Fibroblast of skin of left biceps (primary cell): ENCODE results near the gene SOWAHA.
"Not testable (repeated sequence)": the region's sequence is repeated elsewhere in the genome, so short reads cannot be mapped to it uniquely, and the experiment has no call there.

Source experiments
- DNase-seq, 2 experiments: peaks; one replicate each; pipeline ENCODE4 v3.0.0-alpha.2; 2013; ENCODE audit warnings: low read depth in 2 of 2

Gene SOWAHA

GRCh38 chr5:132777209-132778069 is 35.7 kb upstream of the SOWAHA start, which contains the start of gene SEPTIN8:
Gene SEPTIN8 (minus strand): TSS chr5:132777239. CDS start chr5:132777137, 102 bp downstream.
- no peak for DNase-seq

DNA sequence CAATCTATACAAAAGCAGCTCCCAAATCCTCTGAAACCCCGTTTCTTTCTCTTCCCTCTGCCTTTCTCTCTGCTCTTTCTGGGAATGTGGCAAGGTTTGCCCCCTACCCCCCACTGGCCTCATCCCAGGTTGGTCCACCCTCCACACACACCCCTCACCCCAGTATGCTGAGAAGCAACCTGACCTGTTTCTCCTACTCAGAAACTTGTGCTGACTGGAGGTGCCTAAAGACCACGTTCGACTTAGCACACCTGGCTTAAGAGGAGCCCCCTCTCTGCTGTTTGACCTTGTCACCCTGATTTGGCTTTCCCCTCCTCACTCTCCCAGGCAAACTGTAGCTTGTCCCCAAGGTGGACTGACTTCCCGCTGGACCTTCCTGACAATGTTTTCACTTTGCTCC is 35.0 kb upstream of the SOWAHA start:
- DNase-seq: no peak

DNA sequence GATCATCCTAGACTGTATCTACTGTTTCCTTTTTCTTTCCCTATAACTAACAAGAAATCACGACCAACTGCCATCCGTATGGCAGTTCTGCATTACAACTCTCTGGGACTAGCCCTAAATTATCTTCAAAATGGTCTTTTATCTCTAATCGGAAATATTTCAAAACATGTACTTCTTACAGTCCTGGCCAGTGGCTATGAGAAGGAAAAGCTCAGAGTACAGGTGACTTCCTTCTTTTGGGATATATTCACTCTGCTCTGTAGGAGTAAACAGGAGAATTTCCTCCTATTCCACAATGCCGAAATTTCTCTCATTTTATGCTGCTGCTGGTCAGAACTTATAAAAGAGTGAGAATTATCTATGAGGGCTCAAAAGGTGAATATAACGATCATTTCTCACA is 34.2 kb upstream of the SOWAHA start:
- DNase-seq: no peak

DNA sequence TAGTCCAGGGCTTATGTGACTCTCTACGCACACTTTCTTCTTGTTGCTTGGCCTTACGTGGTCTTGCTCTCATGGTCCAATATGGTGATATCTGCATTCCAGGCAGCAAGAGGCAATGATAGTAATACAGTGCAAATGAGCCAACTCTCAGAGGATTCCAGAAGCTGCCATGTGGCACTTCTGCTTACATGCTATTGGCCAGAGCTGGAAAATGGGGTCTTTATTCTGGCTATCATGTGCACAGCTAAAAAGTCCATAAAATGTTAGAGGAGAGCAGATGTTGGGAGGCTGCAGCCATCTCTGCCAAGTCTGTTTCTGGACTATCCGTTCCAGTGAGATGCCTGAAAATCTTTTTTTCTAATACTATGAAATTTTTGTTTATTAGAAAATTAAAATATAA is 33.1 kb upstream of the SOWAHA start:
- DNase-seq: no peak

DNA sequence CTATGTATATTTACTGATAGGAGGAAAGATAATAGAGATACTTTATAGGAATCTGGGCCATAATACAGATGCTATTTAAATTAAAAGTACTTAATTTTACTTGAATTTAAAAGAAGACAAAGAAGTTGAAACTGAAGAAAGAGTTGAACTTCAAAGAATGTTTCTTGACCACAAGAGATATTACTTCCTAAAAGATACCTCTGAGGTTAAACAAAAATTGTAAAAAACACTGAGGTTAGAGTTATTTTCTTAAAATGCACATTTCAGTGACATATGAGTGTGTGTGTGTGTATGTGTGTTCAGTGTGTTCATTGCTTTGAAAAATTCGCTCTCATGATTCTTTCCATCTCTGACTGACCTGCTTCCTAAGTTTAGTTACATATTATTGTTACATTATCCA is 32.5 kb upstream of the SOWAHA start:
- DNase-seq: no peak

DNA sequence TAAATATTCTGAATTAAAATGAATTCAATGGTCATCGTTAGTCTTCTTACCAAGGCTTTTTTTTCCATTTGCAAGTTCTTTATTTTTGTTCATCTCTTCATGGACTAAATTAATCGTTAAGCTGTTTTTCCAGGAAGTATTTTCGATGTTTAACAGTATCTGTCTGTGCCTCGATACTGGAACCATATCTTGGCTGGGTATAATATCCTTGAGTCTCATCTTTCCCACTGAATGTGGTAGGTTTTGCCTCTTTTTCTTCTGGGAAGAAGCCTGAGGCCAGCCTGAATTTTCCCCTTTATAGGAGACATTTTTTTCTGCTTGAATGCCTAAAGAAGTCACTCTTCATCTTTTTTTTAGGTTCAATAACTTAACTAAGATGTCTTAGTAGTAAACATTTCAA is 32.1 kb upstream of the SOWAHA start:
- no peak for DNase-seq

GRCh38 chr5:132782101-132782500 is 31.0 kb upstream of the SOWAHA start:
- DNase-seq: no peak

DNA sequence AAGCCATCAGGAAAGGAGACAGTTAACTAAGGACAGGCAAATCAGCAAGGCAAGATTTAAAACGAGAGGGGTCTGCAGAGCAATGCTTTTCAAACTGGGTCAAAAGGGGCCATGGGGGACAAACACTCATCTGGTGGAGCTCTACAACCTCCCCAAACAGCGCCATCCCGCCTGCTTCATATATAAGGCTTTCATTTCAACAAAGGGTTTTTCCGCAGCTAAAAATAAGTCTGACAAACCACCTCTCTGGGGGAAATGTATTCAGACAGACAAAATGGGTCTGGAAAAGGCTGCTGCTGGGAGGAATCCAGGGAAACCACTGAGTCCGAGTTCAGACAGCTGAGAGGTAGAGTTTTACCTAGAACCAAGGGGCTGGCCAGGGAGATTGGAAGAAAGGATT is 27.7 kb upstream of the SOWAHA start:
- no peak for DNase-seq

- no peak for DNase-seq
Measured at GRCh38 chr5:132785864-132786263, 27.2 kb upstream of the SOWAHA start.

DNA sequence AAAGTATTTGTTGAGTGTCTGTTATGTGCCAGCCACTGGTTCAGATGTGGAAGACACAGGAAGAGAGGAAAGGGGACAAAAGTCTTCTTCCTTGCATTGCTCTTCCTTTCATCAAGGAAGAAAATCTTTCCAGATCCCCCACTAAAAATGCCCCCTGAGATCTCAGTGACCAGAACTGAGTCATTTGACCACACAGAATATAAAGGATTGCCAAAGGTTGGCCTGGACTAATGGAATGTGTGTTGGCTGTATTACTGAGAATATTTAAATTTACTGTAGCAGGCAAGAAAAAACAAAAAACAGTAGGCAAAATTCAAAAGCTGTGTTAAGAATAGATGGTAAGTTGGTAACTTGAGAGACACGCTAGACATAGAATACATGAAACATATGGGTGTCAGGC is 26.0 kb upstream of the SOWAHA start:
- no peak for DNase-seq

- DNase-seq: no peak
Measured at GRCh38 chr5:132788508-132788907, 24.6 kb upstream of the SOWAHA start.

- DNase-seq: no peak
Measured at GRCh38 chr5:132788990-132789886, 23.9 kb upstream of the SOWAHA start.

DNA sequence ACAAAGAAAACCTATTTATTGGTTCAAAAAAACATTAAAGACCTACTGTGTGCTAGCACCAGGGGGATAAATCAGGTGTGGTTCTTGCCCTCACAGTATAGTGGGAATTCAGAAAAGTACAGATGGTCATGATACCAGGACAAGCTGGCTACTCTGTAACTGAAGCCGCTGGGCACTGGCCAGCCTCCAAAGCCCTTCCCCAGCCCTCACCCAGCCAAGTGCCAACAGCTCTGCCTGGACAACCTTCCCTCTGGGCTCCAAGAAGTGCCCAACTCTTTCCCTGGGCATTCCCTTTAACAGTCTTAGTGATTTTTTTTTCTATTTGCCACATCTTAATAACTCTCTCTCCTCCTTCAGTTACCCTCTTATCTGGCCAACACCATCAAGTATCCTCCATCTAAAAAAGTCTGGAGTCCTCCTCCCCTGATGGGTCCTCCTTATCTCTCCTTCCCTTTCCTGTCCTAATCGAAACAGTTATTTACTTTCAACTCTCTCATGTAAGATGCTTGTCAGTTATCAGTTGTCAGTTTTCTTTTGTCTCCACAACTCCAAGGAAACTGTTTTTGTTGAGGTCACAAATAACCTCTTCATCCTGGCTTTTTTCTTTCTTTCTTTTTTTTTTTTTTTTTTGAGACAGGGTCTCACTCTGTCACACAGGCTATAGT is 22.8 kb upstream of the SOWAHA start:
- DNase-seq: no peak

- no peak for DNase-seq
Measured at GRCh38 chr5:132791026-132791425, 22.1 kb upstream of the SOWAHA start.

- DNase-seq: no peak
Measured at GRCh38 chr5:132797651-132798050, 15.5 kb upstream of the SOWAHA start.

DNA sequence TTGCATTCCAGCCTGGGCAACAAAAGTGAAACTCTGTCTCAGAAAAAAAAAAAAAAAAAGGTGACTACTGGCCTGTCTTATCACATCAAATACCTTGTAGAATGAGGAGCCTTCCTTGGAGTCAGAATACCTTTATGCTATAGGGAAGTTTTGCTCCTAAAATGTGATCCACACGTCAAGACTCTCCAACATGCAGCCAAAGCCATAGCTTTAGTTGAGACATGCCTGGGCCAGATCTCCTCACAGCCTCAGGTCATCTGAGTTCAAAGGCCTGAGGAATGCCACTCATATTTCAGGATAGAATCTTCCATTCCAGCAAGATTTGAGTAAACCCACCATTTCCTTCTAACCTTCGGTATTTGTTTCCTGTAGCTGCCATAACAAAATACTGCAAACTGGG is 13.7 kb upstream of the SOWAHA start:
- no peak for DNase-seq

GRCh38 chr5:132800545-132800944 is 12.6 kb upstream of the SOWAHA start:
- no peak for DNase-seq

- no peak for DNase-seq
Measured at GRCh38 chr5:132802044-132802684, 10.9 kb upstream of the SOWAHA start.

- not testable (repeated sequence) for DNase-seq
Measured at GRCh38 chr5:132802685-132803066, 10.4 kb upstream of the SOWAHA start.

- not testable (repeated sequence) for DNase-seq
Measured at GRCh38 chr5:132804219-132804618, 8.9 kb upstream of the SOWAHA start.

DNA sequence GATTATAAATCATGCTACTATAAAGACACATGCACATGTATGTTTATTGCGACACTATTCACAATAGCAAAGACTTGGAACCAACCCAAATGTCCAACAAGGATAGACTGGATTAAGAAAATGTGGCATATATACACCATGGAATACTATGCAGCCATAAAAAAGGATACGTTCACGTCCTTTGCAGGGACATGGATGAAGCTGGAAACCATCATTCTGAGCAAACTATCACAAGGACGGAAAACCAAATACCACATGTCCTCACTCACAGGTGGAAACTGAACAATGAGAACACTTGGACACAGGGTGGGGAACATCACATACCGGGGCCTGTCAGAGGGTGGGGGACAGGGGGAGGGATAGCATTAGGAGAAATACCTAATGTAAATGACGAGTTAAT is 7.2 kb upstream of the SOWAHA start:
- DNase-seq: not testable (repeated sequence)

DNA sequence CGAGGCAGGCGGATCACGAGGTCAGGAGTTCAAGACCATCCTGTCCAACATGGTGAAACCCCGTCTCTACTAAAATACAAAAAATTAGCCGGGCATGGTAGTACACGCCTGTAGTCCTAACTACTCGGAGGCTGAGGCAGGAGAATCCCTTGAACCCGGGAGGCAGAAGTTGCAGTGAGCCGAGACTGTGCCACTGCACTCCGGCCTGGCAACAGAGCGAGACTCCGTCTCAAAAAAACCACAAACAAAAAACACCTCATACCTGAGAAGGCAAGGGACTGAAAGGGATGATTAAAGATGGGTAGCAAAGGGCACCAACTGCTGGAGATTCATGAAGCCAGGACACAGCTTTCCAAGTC is 6.3 kb upstream of the SOWAHA start:
- not testable (repeated sequence) for DNase-seq
